Measurements from ENCODE around the gene IFIT1. TPM values are rescaled to one million over a fixed set of nuclear protein-coding genes. Genes with fewer than 3 reads are reported as not detected.

IFIT1 gene
- total RNA-seq, 3 donors from 2014 or later: 6.2 to 21.5 (median 8.3) TPM

GRCh38 chr10:89427629-89428028, 35.2 kb downstream of the IFIT1 start:
- Histone ChIP-seq H3K9me3 (no peaks in the 10 kb centered on the region), H3K4me1 (ENCODE audit: low read depth) (no peaks in the 10 kb centered on the region), H3K36me3 (ENCODE audit: low read depth) (no peaks in the 10 kb centered on the region), H3K4me3 (no peak overlapping the region)
- DNase-seq (no peak), ATAC-seq (no peak)
- intact Hi-C loops (cut with DNase I, micrococcal nuclease): loop anchor here (2.0 kb wide), 1 partner anchor 137 kb away; no protein-coding TSS in a partner anchor
- TF ChIP-seq CTCF (IDR thresholded peaks at IDR 0.05): no peak

GRCh38 chr10:89428877-89429276, 36.5 kb downstream of the IFIT1 start:
- Histone ChIP-seq H3K4me3 (no peak overlapping the region), H3K9me3 (no peaks in the 10 kb centered on the region), H3K4me1 (ENCODE audit: low read depth) (no peaks in the 10 kb centered on the region), H3K36me3 (ENCODE audit: low read depth) (no peaks in the 10 kb centered on the region)
- no peak for TF ChIP-seq CTCF (IDR thresholded peaks at IDR 0.05)
- no peak for ATAC-seq
- no peak for DNase-seq
- intact Hi-C loops (cut with DNase I, micrococcal nuclease): no loop called here

GRCh38 chr10:89431977-89432376, 39.6 kb downstream of the IFIT1 start:
- no peak overlapping the region for H3K4me3 ChIP-seq
- DNase-seq: no peak
- H3K9me3 ChIP-seq: no peaks in the 10 kb centered on the region
- TF ChIP-seq CTCF (IDR thresholded peaks at IDR 0.05): no peak
- intact Hi-C loops (cut with DNase I, micrococcal nuclease): no loop called here
- no peak for ATAC-seq
- no peaks in the 10 kb centered on the region for H3K4me1 ChIP-seq (ENCODE audit: low read depth)
- H3K36me3 ChIP-seq (ENCODE audit: low read depth): no peaks in the 10 kb centered on the region

- no peak overlapping the region for H3K4me3 ChIP-seq
- intact Hi-C loops (cut with DNase I, micrococcal nuclease): no loop called here
- TF ChIP-seq CTCF (IDR thresholded peaks at IDR 0.05): no peak
- no peaks in the 10 kb centered on the region for H3K9me3 ChIP-seq
- peaks cover 7% of the 10 kb centered on the region for H3K4me1 ChIP-seq (ENCODE audit: low read depth)
- DNase-seq: no peak
- peak; percentile 70 for ATAC-seq
- no peaks in the 10 kb centered on the region for H3K36me3 ChIP-seq (ENCODE audit: low read depth)
Measured at GRCh38 chr10:89438525-89438924, 46.1 kb downstream of the IFIT1 start.

GRCh38 chr10:89440226-89441009, 48.0 kb downstream of the IFIT1 start:
- peak; percentile 65 to 89 (median 76) for DNase-seq
- peak; percentile 98 for ATAC-seq
- intact Hi-C loops (cut with DNase I, micrococcal nuclease): no loop called here
- Histone ChIP-seq H3K9me3 (no peaks in the 10 kb centered on the region), H3K4me1 (ENCODE audit: low read depth) (peaks cover 7% of the 10 kb centered on the region), H3K36me3 (ENCODE audit: low read depth) (no peaks in the 10 kb centered on the region), H3K4me3 (no peak overlapping the region)
- TF ChIP-seq CTCF (IDR thresholded peaks at IDR 0.05): no peak

Data from mucosa of descending colon (tissue), 3 donors.